HG02884 (cell line): ENCODE measurements around the gene RBMY1A1.
"Not testable (repeated sequence)": the region's sequence is repeated elsewhere in the genome, so short reads cannot be mapped to it uniquely, and the experiment has no call there.

Experiments used
- ATAC-seq: cut with Tn5 transposase; IDR thresholded peaks from one replicate; pipeline ENCODE4 v1.9.1; 2021; ENCODE audit warnings: mild to moderate bottlenecking, moderate library complexity; ENCODE audit not compliant: unreplicated experiment

The RBMY1A1 gene

GRCh38 chrY:21534579-21534978 is at the start of gene RBMY1A1:
RBMY1A1 (plus strand) TSS chrY:21534879; CDS start chrY:21536892, 2,013 bp downstream.
- not testable (repeated sequence) for ATAC-seq

- not testable (repeated sequence) for ATAC-seq
Measured at GRCh38 chrY:21511038-21511437, 23.6 kb upstream of the RBMY1A1 start, which contains the start of gene RBMY1B. RBMY1B (plus strand) TSS chrY:21511338; CDS start chrY:21513351, 2,013 bp downstream.

- peak; percentile 88 for ATAC-seq
Measured at GRCh38 chrY:21559316-21559984, 24.8 kb downstream of the RBMY1A1 start.

GRCh38 chrY:21585449-21585848 is 50.8 kb downstream of the RBMY1A1 start:
- ATAC-seq: no peak

GRCh38 chrY:21586454-21586853 is 51.8 kb downstream of the RBMY1A1 start:
- ATAC-seq: not testable (repeated sequence)

- ATAC-seq: no peak
Measured at GRCh38 chrY:21592059-21592458, 57.4 kb downstream of the RBMY1A1 start.

GRCh38 chrY:21596287-21596686 is 61.6 kb downstream of the RBMY1A1 start:
- ATAC-seq: not testable (repeated sequence)
